Fibroblast of lung (primary cell): ENCODE measurements around the gene HMGN4.

Experiments used
- CTCF ChIP-seq, 2 donors: IDR thresholded peaks in 1 of 2; conservative IDR thresholded peaks in 1 of 2; 1 replicate in 1 of 2; 2 replicates in 1 of 2; pipeline ENCODE4 v1.5.1; 2011 to 2012; ENCODE audit warnings: low read length in 2 of 2, control low read depth in 1 of 2, inconsistent platforms in 1 of 2, low read depth in 1 of 2, mild to moderate bottlenecking in 1 of 2
- EZH2 ChIP-seq: IDR thresholded peaks from 2 replicates; pipeline ENCODE4 v1.5.1; 2012; ENCODE audit warnings: low read length, control low read depth, mild to moderate bottlenecking; ENCODE audit errors: missing control alignments

- TF ChIP-seq CTCF (conservative IDR thresholded peaks at IDR 0.05 in 1 of 2, IDR thresholded peaks at IDR 0.05 in 1 of 2; ENCODE audit: low read depth in 1 of 2, low read length in 2 of 2) (no peak), EZH2 (no peak)
These were observed 30.5 kb upstream of the HMGN4 start for GRCh38 chr6:26507658-26508057.
